ENCODE results near the gene GNB1L.

The GNB1L gene

GRCh38 chr22:19807161-19807913 lies 47.3 kb downstream of the GNB1L start:
- DNase-seq, result no peak

GRCh38 chr22:19806213-19807160 lies 48.2 kb downstream of the GNB1L start:
- no peak for DNase-seq

- no peak for DNase-seq
These were observed 48.9 kb downstream of the GNB1L start for GRCh38 chr22:19805821-19806212.

- no peak for DNase-seq
These were observed 50.9 kb downstream of the GNB1L start for GRCh38 chr22:19803736-19804267.

GRCh38 chr22:19802894-19803735 lies 51.6 kb downstream of the GNB1L start:
- DNase-seq, result no peak

- DNase-seq, result no peak
These were observed 52.4 kb downstream of the GNB1L start for GRCh38 chr22:19802001-19802893.

- DNase-seq, result no peak
These were observed 53.2 kb downstream of the GNB1L start for GRCh38 chr22:19801340-19802000.

- DNase-seq, result no peak
These were observed 53.9 kb downstream of the GNB1L start for GRCh38 chr22:19800761-19801244.

GRCh38 chr22:19800306-19800705 lies 54.4 kb downstream of the GNB1L start:
- DNase-seq, result no peak

GRCh38 chr22:19799322-19800190 lies 55.1 kb downstream of the GNB1L start:
- DNase-seq, result no peak

GRCh38 chr22:19798891-19799293 lies 55.8 kb downstream of the GNB1L start:
- DNase-seq, result no peak

GRCh38 chr22:19798003-19798665 lies 56.5 kb downstream of the GNB1L start:
- no peak for DNase-seq

- no peak for DNase-seq
These were observed 57.3 kb downstream of the GNB1L start for GRCh38 chr22:19797086-19798002.

- no peak for DNase-seq
These were observed 58.5 kb downstream of the GNB1L start for GRCh38 chr22:19796160-19796559.

GRCh38 chr22:19795617-19796008 lies 59.1 kb downstream of the GNB1L start:
- DNase-seq, result no peak

GRCh38 chr22:19793661-19794310 lies 60.9 kb downstream of the GNB1L start:
- no peak for DNase-seq

GRCh38 chr22:19793161-19793560 lies 61.5 kb downstream of the GNB1L start:
- no peak for DNase-seq
